ENCODE measurements around the gene STX8.

Gene STX8

DNA sequence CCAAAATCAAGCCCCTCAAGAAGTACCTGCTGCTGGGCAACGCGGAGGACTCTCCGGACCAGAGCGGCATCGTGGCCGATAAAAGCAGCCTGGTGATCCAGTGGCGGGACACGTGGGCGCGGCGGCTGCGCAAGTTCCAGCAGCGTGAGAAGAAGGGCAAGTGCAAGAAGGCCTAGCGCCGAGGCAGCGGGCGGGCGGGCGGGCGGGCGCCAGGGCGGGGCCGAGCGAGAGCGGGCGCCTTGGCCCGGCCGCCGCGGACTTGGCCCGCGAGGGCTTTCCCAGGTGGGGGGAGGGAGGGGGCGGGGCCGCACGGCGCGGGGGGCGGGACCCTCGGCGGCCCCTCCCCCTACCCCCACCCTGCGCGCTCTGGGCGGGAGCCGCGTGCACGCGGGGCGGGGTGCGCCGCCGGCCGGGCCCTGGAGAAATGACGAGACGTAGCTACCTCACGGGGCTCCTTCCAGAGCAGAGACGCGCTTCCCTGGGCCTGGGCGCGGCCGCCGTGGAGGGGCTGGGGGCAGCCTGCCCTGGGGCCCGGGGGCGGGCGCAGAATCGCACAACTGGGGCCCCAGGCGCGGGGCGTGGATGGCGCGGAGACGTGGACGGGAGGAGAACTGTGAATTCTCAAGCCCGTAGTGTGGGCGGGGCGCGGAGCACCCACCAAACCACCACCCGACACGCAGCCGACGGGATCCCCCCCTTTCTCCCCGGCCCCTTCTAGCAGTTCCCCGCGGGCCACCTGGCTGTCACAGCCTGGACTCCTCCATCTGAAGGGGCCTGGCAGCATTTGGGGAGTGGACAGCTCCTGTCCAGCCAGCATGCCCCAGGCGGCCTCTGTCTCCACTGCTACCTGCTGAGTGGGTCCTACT, 335.6 kb downstream of the STX8 start:
- peaks cover 21% of the 10 kb centered on the region for H3K27me3 Mint-ChIP-seq (ENCODE audit: low read depth)
- H3K4me1 Mint-ChIP-seq: peaks cover 47% of the 10 kb centered on the region
- H3K4me3 Mint-ChIP-seq: peak overlapping the region; percentile 74 to 79 (median 75)
- H3K27ac Mint-ChIP-seq: peak overlapping the region in 2 of 3 experiments; percentile 43 to 77
- TF ChIP-seq, protein P1, sequence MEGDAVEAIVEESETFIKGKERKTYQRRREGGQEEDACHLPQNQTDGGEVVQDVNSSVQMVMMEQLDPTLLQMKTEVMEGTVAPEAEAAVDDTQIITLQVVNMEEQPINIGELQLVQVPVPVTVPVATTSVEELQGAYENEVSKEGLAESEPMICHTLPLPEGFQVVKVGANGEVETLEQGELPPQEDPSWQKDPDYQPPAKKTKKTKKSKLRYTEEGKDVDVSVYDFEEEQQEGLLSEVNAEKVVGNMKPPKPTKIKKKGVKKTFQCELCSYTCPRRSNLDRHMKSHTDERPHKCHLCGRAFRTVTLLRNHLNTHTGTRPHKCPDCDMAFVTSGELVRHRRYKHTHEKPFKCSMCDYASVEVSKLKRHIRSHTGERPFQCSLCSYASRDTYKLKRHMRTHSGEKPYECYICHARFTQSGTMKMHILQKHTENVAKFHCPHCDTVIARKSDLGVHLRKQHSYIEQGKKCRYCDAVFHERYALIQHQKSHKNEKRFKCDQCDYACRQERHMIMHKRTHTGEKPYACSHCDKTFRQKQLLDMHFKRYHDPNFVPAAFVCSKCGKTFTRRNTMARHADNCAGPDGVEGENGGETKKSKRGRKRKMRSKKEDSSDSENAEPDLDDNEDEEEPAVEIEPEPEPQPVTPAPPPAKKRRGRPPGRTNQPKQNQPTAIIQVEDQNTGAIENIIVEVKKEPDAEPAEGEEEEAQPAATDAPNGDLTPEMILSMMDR (IDR thresholded peaks at IDR 0.05; ENCODE audit: unreplicated experiment in 3 of 3): no peak
- no peaks in the 10 kb centered on the region for H3K9me3 Mint-ChIP-seq
- H3K36me3 Mint-ChIP-seq (ENCODE audit: low read depth): no peaks in the 10 kb centered on the region

- Mint-ChIP-seq H3K36me3 (ENCODE audit: low read depth) (no peaks in the 10 kb centered on the region), H3K9me3 (no peaks in the 10 kb centered on the region), H3K4me1 (peaks cover 43% of the 10 kb centered on the region), H3K27ac (peak overlapping the region in 1 of 3 experiments; percentile 43), H3K4me3 (peak overlapping the region; percentile 74 to 79 (median 75)), H3K27me3 (ENCODE audit: low read depth) (peaks cover 21% of the 10 kb centered on the region)
- TF ChIP-seq, protein P1 (IDR thresholded peaks at IDR 0.05; ENCODE audit: unreplicated experiment in 3 of 3): no peak
Measured at GRCh38 chr17:9239246-9239792, 336.3 kb downstream of the STX8 start.

DNA sequence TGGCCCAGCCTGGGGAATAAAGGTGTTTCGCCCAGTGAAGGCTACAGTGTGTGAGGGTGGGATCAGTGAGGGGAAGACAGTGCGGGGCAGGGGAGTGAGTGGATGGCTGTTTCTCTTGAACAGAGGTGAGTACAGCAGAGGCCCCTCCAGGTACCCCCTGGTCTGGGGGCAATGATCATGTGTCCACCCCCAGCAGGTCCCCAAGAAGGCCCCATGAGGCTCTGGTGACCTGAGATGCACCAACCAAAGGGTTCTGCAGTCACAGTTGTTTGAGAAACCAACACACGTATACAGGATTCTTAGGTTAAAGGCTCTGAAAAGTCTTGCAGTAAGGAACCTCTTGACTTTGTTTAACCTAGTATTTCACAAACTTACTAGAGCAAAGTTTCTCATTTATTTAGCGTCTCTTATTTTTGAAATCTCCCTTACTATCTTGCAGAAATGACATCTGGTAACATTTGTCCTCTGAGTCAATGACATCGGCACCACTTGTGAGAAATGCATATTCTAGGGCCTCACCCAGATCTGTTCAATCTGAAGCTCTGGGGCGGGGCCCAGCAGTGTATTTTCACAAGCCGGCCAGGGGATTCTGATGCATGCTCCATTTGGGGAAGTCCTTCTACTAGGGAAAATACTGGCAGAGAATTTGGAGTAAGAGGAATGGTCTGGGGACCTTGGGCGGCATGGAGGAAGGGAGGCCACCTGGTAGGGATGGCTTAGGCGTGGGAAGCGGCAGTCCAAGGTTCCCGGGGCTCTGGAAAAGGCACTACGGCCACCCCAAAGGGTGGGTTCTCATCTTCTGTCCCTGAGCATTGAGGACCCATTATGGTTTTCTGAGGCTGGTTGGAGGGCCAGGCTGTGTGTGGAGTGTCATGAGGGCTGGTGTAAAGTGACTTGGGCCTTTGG, 337.0 kb downstream of the STX8 start:
- Mint-ChIP-seq H3K27me3 (ENCODE audit: low read depth) (peaks cover 21% of the 10 kb centered on the region), H3K9me3 (no peaks in the 10 kb centered on the region), H3K27ac (no peak overlapping the region), H3K36me3 (ENCODE audit: low read depth) (no peaks in the 10 kb centered on the region), H3K4me3 (peak overlapping the region; percentile 42 to 74 (median 71)), H3K4me1 (peaks cover 36% of the 10 kb centered on the region)
- TF ChIP-seq, protein P1 (IDR thresholded peaks at IDR 0.05; ENCODE audit: unreplicated experiment in 3 of 3): no peak

DNA sequence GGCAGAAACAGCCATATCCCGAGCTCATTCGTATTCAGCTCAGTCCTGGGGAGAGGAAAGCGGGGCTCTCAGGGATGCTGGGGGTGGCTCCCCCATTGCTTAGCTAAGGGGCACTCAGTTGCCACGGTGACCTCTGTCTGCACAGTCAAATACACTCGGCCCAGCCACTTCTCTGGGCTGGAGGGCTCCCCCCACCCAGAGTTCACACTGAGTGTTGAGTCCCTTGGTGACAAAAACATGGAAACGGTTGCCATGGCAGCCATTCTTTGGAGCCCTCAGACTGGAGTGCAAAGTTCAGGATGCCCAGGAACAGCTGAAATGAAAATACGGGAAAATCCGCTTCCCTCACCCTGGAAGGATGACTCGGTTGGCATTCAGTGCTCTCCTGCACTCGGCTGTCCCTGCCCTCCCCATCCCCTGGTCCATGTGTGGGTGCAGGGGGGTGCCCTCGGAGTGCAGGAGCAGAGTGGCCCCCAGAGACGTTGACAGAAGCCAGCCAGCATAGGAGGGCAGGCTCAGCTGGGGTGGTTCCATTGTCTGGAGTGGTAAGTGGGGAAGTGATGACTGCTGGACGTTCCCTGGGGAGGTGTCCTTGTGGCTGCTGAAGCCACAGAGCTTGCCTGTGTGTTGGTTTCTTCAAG, 337.8 kb downstream of the STX8 start:
- no peak overlapping the region for H3K27ac Mint-ChIP-seq
- H3K27me3 Mint-ChIP-seq (ENCODE audit: low read depth): peaks cover 21% of the 10 kb centered on the region
- H3K9me3 Mint-ChIP-seq: no peaks in the 10 kb centered on the region
- TF ChIP-seq, protein P1 (IDR thresholded peaks at IDR 0.05; ENCODE audit: unreplicated experiment in 3 of 3): no peak
- peak overlapping the region; percentile 43 to 53 (median 47) for H3K4me3 Mint-ChIP-seq
- no peaks in the 10 kb centered on the region for H3K36me3 Mint-ChIP-seq (ENCODE audit: low read depth)
- H3K4me1 Mint-ChIP-seq: peaks cover 30% of the 10 kb centered on the region

DNA sequence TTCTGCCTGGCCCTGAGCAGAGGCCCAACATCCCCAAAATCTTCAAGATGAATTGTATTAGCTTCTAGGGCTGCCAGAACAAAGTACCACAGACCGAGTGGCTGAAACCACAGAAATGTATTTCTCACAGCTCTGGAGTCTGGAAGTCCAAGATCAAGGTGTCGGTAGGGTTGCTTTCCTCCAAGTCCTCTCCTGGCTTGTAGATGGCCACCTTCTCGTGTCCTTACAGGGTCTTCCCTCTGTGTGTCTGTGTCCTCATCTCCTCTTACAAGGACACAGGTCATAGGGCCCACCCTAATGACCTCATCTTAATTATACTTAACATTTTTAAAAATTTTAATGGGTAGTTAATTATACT, 338.6 kb downstream of the STX8 start:
- H3K27me3 Mint-ChIP-seq (ENCODE audit: low read depth): peaks cover 21% of the 10 kb centered on the region
- no peaks in the 10 kb centered on the region for H3K9me3 Mint-ChIP-seq
- peaks cover 23% of the 10 kb centered on the region for H3K4me1 Mint-ChIP-seq
- H3K4me3 Mint-ChIP-seq: no peak overlapping the region
- TF ChIP-seq, protein P1 (IDR thresholded peaks at IDR 0.05; ENCODE audit: unreplicated experiment in 3 of 3): no peak
- H3K36me3 Mint-ChIP-seq (ENCODE audit: low read depth): no peaks in the 10 kb centered on the region
- H3K27ac Mint-ChIP-seq: no peak overlapping the region

Measured in nephron (organoid).